HL-60 (cell line): Measurements from ENCODE around the gene MPP3.

ENCODE experiments used
- CTCF ChIP-seq: IDR thresholded peaks from one replicate; pipeline ENCODE4 v1.5.1; 2011; ENCODE audit warnings: low read length, control low read depth, inconsistent platforms; ENCODE audit not compliant: insufficient read depth
- GABPA ChIP-seq: IDR thresholded peaks from 2 replicates; pipeline ENCODE4 v1.6.1; 2012; ENCODE audit warnings: low read depth
- POLR2AphosphoS5 ChIP-seq: IDR thresholded peaks from 2 replicates; pipeline ENCODE4 v1.6.1; 2012; ENCODE audit warnings: low read depth

GRCh38 chr17:43769426-43769825 lies 63.5 kb downstream of the MPP3 start:
- TF ChIP-seq CTCF (no peak), POLR2AphosphoS5 (no peak), GABPA (no peak)
